Measurements from ENCODE around the gene SEC16A.

The SEC16A gene

DNA sequence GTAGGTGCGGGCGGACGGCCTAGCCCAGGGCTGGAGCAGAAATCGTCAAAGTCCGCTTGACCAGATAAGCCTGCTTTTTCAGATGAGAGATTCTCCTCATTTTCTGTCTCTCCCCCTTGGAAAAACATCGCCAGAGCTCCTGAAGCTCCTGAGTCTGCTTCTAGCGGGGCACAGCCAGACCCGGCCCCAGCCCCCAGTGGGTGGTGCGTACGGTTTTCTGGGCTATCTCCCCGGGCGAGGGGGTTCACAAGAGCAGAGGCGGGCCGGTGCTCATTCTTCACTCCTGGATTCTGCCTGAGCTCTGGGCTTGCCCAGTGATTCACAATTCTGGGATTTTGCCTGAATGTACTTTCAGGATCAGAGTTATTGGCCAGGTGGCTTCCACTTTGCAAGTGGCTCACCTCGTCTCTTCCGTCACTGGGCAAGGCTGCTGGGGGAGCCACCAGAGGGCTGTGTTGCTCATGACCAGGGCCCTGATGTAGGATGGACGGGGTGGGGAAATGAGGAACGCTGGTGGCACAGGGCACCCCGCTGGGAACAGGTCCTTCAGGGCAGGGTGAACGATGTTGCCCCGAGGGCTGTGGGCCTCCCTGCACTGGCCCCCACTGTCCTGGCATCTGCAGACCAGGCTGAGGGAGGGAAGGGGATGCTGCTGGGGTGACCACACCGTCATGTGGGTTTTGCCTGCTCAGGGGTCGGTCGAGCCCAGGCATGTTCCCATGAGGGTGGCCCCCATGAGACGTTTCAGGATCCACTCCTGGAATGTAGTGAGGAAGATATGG lies 6.3 kb downstream of the SEC16A start:
- TF ChIP-seq, protein P1, sequence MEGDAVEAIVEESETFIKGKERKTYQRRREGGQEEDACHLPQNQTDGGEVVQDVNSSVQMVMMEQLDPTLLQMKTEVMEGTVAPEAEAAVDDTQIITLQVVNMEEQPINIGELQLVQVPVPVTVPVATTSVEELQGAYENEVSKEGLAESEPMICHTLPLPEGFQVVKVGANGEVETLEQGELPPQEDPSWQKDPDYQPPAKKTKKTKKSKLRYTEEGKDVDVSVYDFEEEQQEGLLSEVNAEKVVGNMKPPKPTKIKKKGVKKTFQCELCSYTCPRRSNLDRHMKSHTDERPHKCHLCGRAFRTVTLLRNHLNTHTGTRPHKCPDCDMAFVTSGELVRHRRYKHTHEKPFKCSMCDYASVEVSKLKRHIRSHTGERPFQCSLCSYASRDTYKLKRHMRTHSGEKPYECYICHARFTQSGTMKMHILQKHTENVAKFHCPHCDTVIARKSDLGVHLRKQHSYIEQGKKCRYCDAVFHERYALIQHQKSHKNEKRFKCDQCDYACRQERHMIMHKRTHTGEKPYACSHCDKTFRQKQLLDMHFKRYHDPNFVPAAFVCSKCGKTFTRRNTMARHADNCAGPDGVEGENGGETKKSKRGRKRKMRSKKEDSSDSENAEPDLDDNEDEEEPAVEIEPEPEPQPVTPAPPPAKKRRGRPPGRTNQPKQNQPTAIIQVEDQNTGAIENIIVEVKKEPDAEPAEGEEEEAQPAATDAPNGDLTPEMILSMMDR (IDR thresholded peaks at IDR 0.05; ENCODE audit: control insufficient read depth, insufficient read depth, low read depth, low read length, missing control alignments): no peak
- DNase-seq (ENCODE audit: low read depth): no peak
- H3K4me3 ChIP-seq (ENCODE audit: control insufficient read depth, low read depth, low read length): no peak overlapping the region

DNA sequence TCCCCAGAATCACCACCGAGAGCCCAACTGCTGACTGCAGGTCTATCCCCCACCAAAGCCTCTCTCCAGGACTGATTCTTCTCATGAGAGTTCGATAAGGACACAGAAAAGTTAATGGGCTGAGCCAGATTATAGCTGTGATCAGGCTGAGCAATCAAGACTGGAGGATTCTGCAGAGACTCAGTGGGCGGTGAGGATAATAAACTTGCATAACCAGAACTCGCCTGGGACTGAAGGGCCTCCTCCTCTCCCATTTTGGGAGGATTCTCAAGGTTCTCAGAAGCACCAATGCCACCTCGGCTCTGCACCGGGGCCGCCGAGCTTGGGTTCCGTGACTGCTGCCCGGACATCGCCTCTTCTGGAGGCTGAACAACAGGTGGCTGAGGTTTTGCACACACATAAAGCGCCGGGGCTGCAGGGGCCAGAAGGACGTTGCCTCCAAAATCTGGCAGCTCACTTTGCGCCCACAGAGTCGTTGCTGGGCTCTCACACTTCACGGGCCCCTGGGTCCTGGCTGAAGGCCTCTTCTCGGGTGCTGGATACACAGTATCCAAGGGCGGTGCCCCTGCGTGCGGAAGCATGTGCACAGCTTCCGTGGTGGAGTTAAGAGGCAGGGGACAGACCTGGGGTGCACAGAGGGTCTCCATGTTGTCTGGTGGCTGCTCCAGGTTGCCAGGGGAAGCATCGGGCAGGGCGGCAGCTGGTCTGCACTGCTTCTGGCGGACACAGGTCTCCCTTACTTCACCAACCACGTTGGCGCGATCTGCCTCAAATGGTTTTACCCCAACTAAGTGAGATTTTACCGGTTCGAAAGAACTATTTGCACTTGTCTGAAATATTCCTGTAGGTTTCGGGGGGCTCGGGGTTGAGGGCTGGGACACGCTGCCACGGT lies 7.6 kb downstream of the SEC16A start:
- TF ChIP-seq, protein P1 (IDR thresholded peaks at IDR 0.05; ENCODE audit: control insufficient read depth, insufficient read depth, low read depth, low read length, missing control alignments): no peak

DNA sequence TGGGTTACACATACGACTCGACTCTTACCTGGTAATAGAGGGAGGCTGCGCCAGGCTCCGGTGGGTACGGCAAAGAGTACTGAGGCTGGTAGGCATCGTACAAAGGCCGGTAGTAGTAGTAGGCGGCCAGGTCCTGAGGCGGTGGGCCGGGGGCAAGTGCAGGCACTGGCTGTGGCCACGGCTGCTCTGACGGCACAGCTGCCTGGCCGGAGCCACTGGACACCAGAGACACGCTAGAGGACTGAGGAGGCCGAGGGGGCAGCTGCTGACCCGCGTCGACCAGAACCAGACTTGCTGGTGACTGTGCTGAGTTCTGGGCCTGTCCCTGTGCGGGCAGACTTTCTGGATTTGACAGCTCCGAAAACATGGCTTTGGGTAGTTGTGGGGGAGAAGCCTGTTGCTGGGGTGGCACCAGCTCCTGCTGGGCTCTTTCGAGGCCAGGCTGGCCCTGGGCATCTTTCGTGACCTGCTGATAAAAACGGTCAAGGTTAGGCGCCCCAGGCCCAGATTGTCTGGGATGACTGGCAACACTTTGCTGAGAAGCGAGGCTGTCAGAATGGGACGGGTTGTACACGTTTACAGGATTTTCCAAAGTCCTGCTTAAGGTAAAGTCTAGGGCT lies 8.7 kb downstream of the SEC16A start:
- no peak overlapping the region for H3K4me3 ChIP-seq (ENCODE audit: control insufficient read depth, low read depth, low read length)

More for the DNA sequence above, 7.6 kb downstream of the SEC16A start:
- DNase-seq (ENCODE audit: low read depth): no peak
- H3K4me3 ChIP-seq (ENCODE audit: control insufficient read depth, low read depth, low read length): no peak overlapping the region

DNA sequence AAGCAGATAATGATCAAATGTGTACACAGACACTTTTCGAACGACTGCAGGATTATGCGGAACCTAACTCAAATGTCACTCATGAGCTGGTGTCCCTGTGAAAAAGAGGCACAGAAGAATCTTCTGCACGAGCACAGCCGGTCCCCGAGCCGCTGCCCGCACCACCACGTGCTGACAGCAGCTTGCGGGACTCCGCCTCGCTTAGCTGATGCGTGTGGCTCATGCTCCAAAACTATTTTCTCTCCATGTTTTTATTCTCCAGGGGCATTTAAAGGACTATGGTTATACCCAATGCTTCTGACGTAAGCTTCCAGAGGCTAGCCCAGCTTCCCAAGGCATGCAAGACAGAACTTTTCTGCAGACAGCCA lies 9.5 kb downstream of the SEC16A start:
- no peak for DNase-seq (ENCODE audit: low read depth)
- TF ChIP-seq, protein P1 (IDR thresholded peaks at IDR 0.05; ENCODE audit: control insufficient read depth, insufficient read depth, low read depth, low read length, missing control alignments): no peak
- H3K4me3 ChIP-seq (ENCODE audit: control insufficient read depth, low read depth, low read length): no peak overlapping the region

More for the DNA sequence above, 8.7 kb downstream of the SEC16A start:
- DNase-seq (ENCODE audit: low read depth): no peak
- TF ChIP-seq, protein P1 (IDR thresholded peaks at IDR 0.05; ENCODE audit: control insufficient read depth, insufficient read depth, low read depth, low read length, missing control alignments): no peak

DNA sequence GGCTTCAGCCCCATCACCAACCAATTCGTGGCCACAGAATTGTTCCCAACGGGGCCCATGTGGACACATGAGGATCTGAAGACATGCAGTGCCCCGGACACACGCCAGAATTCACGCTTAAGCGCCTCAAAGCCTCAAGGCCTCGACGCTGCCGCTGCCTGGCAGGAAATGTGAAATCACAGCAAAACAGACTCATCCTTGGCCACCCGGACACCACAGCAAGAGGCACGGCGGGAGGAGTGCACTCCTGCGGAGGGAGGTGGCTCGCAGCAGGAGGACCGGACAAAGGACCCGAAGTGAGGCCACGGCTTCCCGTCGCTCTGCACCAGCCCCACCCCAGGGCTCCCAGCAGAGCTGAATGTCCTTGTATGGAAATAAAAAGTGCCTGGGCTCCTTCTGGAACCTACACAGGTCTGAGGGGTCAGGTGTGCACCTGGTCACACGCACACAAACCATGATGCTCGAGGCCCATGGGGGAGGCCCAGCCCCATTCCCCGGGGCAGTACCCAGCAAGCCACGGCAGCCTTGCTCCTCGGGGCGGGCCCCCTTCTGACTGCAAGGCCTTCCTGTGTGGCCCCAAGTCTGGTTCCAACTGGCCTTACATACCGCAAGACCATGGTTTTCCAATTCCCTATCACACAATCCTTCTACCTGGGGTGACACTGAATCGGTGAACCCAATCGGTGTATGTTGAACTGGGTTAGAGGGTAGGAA lies 10.0 kb downstream of the SEC16A start:
- H3K4me3 ChIP-seq (ENCODE audit: control insufficient read depth, low read depth, low read length): no peak overlapping the region
- TF ChIP-seq, protein P1 (IDR thresholded peaks at IDR 0.05; ENCODE audit: control insufficient read depth, insufficient read depth, low read depth, low read length, missing control alignments): no peak
- no peak for DNase-seq (ENCODE audit: low read depth)
